ENCODE measurements around the gene ARSB.

DNA sequence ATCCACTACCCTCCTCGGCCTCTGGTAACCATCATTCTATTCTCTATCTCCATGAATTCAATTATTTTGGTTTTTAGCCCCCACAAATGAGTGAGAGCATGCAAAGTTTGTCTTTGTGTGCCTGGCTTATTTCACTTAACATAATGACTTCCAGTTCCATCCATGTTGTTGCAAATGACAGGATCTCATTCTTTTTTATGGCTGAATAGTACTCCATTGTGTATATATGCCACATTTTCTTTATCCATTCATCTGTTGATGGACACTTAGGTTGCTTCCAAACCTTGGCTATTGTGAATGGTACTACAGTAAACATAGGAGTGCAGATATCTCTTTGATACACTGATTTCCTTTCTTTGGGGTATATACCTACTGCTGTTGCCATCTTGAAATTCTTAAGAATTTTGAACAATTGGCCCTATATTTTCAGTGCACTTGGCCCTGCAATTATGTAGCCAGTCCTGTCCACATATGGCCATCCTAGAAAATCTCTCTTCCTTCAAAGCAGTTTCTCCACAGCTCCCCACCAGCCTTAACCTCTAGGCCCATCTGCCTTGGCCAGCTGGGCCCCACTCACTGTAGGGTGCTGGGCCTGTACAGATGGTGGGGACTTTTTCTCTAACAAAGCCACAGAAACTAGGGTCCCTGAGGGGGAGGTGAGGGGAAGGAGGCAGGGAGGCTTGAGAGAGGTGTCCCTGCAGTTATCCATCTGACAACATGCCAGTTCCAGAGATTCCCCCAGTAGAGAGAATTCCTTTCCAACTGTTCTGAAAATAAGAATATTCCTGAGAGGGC is 254.6 kb downstream of the ARSB start:
- TF ChIP-seq, protein P1, sequence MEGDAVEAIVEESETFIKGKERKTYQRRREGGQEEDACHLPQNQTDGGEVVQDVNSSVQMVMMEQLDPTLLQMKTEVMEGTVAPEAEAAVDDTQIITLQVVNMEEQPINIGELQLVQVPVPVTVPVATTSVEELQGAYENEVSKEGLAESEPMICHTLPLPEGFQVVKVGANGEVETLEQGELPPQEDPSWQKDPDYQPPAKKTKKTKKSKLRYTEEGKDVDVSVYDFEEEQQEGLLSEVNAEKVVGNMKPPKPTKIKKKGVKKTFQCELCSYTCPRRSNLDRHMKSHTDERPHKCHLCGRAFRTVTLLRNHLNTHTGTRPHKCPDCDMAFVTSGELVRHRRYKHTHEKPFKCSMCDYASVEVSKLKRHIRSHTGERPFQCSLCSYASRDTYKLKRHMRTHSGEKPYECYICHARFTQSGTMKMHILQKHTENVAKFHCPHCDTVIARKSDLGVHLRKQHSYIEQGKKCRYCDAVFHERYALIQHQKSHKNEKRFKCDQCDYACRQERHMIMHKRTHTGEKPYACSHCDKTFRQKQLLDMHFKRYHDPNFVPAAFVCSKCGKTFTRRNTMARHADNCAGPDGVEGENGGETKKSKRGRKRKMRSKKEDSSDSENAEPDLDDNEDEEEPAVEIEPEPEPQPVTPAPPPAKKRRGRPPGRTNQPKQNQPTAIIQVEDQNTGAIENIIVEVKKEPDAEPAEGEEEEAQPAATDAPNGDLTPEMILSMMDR (IDR thresholded peaks at IDR 0.05) = no peak
- TF ChIP-seq ZFX (IDR thresholded peaks at IDR 0.05; ENCODE audit: borderline replicate concordance) = no peak

Data from 22Rv1 (cell line).